ENCODE results near the gene MARCKSL1. TPM values are rescaled to one million over a fixed set of nuclear protein-coding genes. Genes with fewer than 3 reads are reported as not detected.

Gene MARCKSL1
- total and polyA plus RNA-seq, 2 of the 13 experiments (the other 11 are each of a cell fraction or from before 2014, with no cell fraction given), result 81.9 to 155 TPM

DNA sequence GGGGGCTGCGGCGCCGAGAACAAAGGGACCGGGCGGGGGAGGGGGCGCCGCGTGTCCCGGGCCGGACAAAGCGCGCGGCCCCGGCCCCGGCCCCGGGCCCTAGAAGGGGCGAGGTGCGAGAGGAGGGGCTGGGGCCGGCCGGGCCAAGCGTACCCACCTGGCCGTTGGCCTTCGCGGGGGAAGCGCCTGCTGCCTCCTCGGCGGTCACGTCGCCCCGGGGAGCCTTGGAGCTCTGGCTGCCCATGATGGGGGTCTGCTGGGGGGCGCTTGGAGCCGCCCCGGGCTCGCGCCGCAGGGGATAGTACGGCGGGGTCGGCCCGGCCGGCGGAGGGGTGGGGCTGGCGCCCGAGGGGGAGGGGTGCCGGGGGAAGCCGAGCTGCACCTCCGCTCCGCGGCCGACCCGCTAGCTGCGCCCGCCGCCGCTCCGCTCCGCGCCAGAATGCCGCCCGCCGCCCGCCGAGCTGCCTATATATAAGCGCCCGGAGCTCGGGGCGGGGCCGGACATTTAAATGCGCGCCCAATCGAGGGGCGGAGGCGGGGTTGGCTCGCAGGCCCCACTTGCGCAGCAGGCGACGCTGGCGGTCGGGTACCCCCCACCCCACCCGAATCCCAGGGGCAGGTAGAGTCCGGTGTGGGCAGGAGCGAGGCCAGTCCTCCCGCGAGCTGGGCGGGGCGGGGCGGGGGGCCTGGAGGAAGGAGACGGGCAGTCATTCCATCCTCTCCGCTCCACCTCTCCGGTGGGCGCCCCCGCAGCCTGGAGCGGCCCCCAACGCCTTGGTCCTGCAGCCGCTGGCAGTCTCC is at the start of gene MARCKSL1 (continued):
- TF ChIP-seq, protein P1, sequence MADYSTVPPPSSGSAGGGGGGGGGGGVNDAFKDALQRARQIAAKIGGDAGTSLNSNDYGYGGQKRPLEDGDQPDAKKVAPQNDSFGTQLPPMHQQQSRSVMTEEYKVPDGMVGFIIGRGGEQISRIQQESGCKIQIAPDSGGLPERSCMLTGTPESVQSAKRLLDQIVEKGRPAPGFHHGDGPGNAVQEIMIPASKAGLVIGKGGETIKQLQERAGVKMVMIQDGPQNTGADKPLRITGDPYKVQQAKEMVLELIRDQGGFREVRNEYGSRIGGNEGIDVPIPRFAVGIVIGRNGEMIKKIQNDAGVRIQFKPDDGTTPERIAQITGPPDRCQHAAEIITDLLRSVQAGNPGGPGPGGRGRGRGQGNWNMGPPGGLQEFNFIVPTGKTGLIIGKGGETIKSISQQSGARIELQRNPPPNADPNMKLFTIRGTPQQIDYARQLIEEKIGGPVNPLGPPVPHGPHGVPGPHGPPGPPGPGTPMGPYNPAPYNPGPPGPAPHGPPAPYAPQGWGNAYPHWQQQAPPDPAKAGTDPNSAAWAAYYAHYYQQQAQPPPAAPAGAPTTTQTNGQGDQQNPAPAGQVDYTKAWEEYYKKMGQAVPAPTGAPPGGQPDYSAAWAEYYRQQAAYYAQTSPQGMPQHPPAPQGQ (CRISPR knock-in tag; IDR thresholded peaks at IDR 0.05; ENCODE audit: borderline replicate concordance), result no peak
- no peak for TF ChIP-seq HNF4G (IDR thresholded peaks at IDR 0.05; ENCODE audit: borderline replicate concordance, low read depth, low read length)
- TF ChIP-seq HNF4G (CRISPR knock-in tag; IDR thresholded peaks at IDR 0.05; ENCODE audit: borderline replicate concordance, low read depth), result peak; percentile 60; the same call in 1 of the 2 replicates
- TF ChIP-seq GATA4 (IDR thresholded peaks at IDR 0.05; ENCODE audit: borderline replicate concordance, low read depth), result 0 out of 2 replicates have a peak, but pooled peaks have one; percentile 60
- peak; percentile 41; the same call in 1 of the 2 replicates for TF ChIP-seq ZNF691 (CRISPR knock-in tag; IDR thresholded peaks at IDR 0.05; ENCODE audit: borderline replicate concordance, low read depth)
- no peak for TF ChIP-seq CREBL2 (CRISPR knock-in tag; IDR thresholded peaks at IDR 0.05; ENCODE audit: borderline replicate concordance)
- TF ChIP-seq ETS1 (CRISPR knock-in tag; IDR thresholded peaks at IDR 0.05), result 0 out of 2 replicates have a peak, but pooled peaks have one; percentile 41
- no peak for TF ChIP-seq DZIP1 (CRISPR knock-in tag; IDR thresholded peaks at IDR 0.05)
- TF ChIP-seq ZNF326 (CRISPR knock-in tag; IDR thresholded peaks at IDR 0.05; ENCODE audit: borderline replicate concordance), result no peak
- TF ChIP-seq IKZF4 (CRISPR knock-in tag; IDR thresholded peaks at IDR 0.05; ENCODE audit: borderline replicate concordance, low read depth, not compliant biosample characterization), result no peak
- no peak for TF ChIP-seq ZNF660 (CRISPR knock-in tag; IDR thresholded peaks at IDR 0.05; ENCODE audit: borderline replicate concordance, low read depth)
- TF ChIP-seq FOXJ3 (CRISPR knock-in tag; IDR thresholded peaks at IDR 0.05; ENCODE audit: borderline replicate concordance), result no peak
- 0 out of 2 replicates have a peak, but pooled peaks have one; percentile 4 for TF ChIP-seq NCOA2 (CRISPR knock-in tag; IDR thresholded peaks at IDR 0.05)
- TF ChIP-seq FOXK1 (CRISPR knock-in tag; IDR thresholded peaks at IDR 0.05; ENCODE audit: borderline replicate concordance, low read depth), result no peak
- no peak for TF ChIP-seq ZNF589 (CRISPR knock-in tag; conservative IDR thresholded peaks at IDR 0.05)
- TF ChIP-seq NR2F2 (IDR thresholded peaks at IDR 0.05; ENCODE audit: borderline replicate concordance, low read depth), result no peak
- TF ChIP-seq, protein P2, sequence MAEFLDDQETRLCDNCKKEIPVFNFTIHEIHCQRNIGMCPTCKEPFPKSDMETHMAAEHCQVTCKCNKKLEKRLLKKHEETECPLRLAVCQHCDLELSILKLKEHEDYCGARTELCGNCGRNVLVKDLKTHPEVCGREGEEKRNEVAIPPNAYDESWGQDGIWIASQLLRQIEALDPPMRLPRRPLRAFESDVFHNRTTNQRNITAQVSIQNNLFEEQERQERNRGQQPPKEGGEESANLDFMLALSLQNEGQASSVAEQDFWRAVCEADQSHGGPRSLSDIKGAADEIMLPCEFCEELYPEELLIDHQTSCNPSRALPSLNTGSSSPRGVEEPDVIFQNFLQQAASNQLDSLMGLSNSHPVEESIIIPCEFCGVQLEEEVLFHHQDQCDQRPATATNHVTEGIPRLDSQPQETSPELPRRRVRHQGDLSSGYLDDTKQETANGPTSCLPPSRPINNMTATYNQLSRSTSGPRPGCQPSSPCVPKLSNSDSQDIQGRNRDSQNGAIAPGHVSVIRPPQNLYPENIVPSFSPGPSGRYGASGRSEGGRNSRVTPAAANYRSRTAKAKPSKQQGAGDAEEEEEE (CRISPR knock-in tag; IDR thresholded peaks at IDR 0.05; ENCODE audit: borderline replicate concordance), result no peak
- no peak for TF ChIP-seq ZNF17 (CRISPR knock-in tag; IDR thresholded peaks at IDR 0.05)
- TF ChIP-seq ZSCAN22 (CRISPR knock-in tag; IDR thresholded peaks at IDR 0.05), result no peak

Measured in HepG2 (cell line).